Thyroid gland (tissue), 4 donors: Measurements from ENCODE around the gene APP. TPM values are rescaled to one million over a fixed set of nuclear protein-coding genes. Genes with fewer than 3 reads are reported as not detected.

Source experiments
- DNase-seq, 2 donors: peaks; one replicate each; pipeline ENCODE4 v3.0.0-alpha.2; 2019
- H3K27ac ChIP-seq, 3 donors: fragments of 200-600 bp; sonication (generic); 1 replicate in 2 of 3; 2 replicates in 1 of 3; pipeline ENCODE4 v1.5.1; 2016 to 2019; ENCODE audit warnings: mild to moderate bottlenecking in 1 of 3, moderate library complexity in 1 of 3
- H3K27me3 ChIP-seq: fragments of 200-600 bp; sonication (generic); one replicate; pipeline ENCODE4 v1.5.1; 2019
- H3K36me3 ChIP-seq, 2 donors: fragments of 200-600 bp; sonication (generic); one replicate each; pipeline ENCODE4 v1.5.1; 2016 to 2019
- H3K4me1 ChIP-seq, 2 donors: fragments of 200-600 bp; sonication (generic); one replicate each; pipeline ENCODE4 v1.5.1; 2017 to 2019
- H3K4me3 ChIP-seq, 3 donors: fragments of 200-600 bp; sonication (generic); replicated peaks in 1 of 3; 1 replicate in 2 of 3; 2 replicates in 1 of 3; pipeline ENCODE4 v1.5.1; 2016; ENCODE audit warnings: mild to moderate bottlenecking in 1 of 3
- H3K9me3 ChIP-seq: fragments of 200-600 bp; sonication (generic); one replicate; pipeline ENCODE4 v1.5.1; 2017
- POLR2A ChIP-seq, 2 donors: fragments of 450-650 bp; IDR thresholded peaks; one replicate each; pipeline ENCODE4 v1.6.1; 2017; ENCODE audit warnings: antibody characterized with exemption in 2 of 2, mild to moderate bottlenecking in 2 of 2, moderate library complexity in 1 of 2
- WGBS, 2 donors: methylation state at CpG; one replicate each; pipeline ENCODE4 v1.1.5; 2017; 5-methylcytosine and 5-hydroxymethylcytosine counted together
- intact Hi-C: fragments of 100-400 bp; cut with DNase I; formaldehyde crosslinking; loops from one replicate; pipeline ENCODE4 v1.15.1; 2023
- total RNA-seq, 4 donors: library from RNA; depleted of rRNA; stranded (reverse); fragments of >200 nt; gene quantifications; one replicate each; pipeline ENCODE4 v1.2.3, GENCODE V29; 2016
- TF ChIP-seq, protein P1 (sequence below), 6 experiments: fragments of 200-600 bp in 3 of 6; fragments of 450-650 bp in 3 of 6; sonication (generic) in 3 of 6; IDR thresholded peaks; one replicate each; pipeline ENCODE4 v1.5.1; 2016 to 2019; ENCODE audit warnings: antibody characterized with exemption in 6 of 6, mild to moderate bottlenecking in 2 of 6, inconsistent platforms in 1 of 6, moderate library complexity in 1 of 6

The APP gene
- total RNA-seq, 4 donors from 2014 or later: 513 to 716 (median 676) TPM

DNA sequence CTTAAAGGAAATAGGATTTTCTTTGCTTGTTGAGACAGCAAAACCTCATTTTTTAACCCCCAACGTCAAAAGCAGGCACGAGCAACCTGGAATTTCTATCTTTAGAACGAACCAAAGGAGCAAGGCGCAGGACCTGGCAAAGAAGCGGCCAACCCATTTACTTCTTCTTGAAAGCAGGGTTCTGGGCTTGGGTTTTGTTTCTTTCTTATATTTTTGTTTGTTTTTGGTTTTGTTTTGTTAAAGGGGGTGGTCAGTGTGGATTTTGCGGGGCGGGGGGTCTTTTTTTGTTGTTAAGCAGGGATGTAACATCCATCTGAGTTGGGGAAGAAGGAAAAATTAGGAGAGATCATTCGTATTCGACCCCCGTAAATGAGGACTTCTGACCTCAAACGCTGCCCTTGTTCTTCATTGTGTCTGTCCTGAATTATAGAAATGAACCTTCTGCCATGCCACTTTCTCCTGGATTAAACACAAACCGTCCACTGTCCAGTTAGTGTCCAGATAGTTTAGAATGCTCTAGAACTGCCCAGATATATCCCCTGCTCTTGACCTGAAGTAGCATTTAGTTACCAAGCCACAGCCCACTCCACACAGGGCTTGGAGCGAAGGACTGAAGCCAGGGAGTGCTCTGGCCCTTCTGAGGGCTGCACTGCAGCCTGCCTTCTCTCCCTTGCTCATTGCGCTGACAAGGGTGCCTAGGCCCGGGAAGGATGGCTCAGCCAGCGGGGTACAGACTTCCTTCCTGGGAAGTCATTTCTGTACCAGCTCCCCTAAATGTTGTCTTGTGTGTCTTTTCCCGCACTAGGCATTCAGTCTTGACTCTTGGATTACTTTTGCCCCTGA lies 909 bp upstream of the APP start:
- DNase-seq: peak; percentile 26 to 35
- intact Hi-C loops: loop anchor here (2.0 to 10.0 kb wide), 2 partner anchors 107 to 289 kb away; no protein-coding TSS in a partner anchor
- WGBS, 2 donors: 50 to 54% methylated on average over 17 of the region's 17 CpGs
- H3K27ac ChIP-seq: peak overlapping the region in 2 of 3 donors; percentile 92 to 95
- no peaks in the 10 kb centered on the region for H3K27me3 ChIP-seq
- peak overlapping the region; percentile 84 to 99 (median 85) for H3K4me3 ChIP-seq
- H3K9me3 ChIP-seq: no peaks in the 10 kb centered on the region
- H3K4me1 ChIP-seq: peaks cover 18 to 22% of the 10 kb centered on the region in 2 donors
- no peaks in the 10 kb centered on the region for H3K36me3 ChIP-seq
- TF ChIP-seq, protein P1, sequence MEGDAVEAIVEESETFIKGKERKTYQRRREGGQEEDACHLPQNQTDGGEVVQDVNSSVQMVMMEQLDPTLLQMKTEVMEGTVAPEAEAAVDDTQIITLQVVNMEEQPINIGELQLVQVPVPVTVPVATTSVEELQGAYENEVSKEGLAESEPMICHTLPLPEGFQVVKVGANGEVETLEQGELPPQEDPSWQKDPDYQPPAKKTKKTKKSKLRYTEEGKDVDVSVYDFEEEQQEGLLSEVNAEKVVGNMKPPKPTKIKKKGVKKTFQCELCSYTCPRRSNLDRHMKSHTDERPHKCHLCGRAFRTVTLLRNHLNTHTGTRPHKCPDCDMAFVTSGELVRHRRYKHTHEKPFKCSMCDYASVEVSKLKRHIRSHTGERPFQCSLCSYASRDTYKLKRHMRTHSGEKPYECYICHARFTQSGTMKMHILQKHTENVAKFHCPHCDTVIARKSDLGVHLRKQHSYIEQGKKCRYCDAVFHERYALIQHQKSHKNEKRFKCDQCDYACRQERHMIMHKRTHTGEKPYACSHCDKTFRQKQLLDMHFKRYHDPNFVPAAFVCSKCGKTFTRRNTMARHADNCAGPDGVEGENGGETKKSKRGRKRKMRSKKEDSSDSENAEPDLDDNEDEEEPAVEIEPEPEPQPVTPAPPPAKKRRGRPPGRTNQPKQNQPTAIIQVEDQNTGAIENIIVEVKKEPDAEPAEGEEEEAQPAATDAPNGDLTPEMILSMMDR (IDR thresholded peaks at IDR 0.05): no peak
- no peak for TF ChIP-seq POLR2A (IDR thresholded peaks at IDR 0.05)

DNA sequence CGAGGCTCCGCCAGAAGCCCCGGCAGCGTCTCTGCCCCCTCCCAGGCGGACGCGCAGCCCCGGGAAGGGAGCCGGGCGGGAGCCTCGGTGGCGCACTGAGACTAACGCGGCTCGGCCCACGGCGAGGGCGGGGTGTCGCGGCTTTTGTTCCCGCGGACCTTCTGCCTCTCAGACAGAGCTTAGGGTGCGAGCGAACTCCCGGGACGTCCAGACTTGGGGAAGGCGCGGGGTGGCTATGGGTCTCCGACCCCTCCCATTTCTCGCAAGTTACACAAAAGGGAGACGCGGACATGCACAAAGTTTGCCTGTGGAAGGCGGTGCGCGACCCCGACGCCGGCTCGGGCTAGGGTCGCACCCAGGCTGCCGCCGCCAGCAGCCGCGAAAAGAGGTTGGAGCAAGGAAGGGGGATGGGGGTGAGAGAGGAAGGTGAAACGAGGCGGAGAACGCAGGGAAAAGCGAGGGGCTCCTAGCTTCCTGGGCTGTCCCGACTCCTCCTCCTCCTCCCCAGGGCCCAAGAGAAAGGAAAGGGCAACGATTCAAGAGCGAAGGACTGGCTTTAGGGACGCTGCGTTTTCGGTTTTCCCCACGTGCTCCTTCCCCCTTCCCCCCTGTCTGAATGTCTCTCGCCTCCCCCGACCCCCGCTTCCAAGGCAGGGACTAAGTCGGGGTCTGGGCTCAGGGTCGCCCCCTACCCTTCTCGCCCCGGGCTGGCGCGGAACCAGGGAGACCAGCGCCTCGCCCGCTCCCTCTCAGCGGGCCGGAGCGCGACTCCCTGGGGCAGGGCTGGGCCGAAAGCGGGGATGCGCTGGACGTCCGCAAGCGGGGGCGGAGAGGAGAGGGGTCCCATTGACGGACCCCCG lies 729 bp downstream of the APP start:
- peak; percentile 63 to 65 for DNase-seq
- H3K27me3 ChIP-seq: no peaks in the 10 kb centered on the region
- intact Hi-C loops: loop anchor here (2.0 to 10.0 kb wide), 2 partner anchors 105 to 287 kb away; no protein-coding TSS in a partner anchor

DNA sequence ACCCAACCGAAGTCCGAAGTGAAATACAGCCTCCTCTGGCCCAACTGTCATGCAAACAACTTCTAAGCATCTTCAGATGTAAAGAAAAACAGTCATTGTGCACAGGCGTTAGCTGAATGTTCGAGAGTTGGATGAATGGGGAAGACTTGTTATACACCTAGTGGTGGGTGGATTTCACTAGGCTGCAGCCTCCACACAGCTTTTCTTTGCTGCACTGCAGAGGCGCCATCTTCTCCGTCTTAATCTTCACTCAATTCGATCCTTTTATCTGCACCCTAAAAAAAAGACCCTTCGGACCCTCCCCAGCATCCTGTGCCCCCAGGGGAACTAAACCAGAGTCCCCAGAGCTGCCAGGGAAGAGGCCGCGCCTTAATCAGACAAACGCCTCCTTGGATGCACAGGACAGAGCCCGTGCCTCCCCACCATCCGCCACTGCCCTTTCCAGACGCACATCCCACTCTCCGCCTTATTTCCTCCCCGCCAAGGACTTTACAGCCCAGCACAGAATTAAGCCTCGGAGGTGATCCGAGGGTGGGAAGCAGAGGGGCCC lies 1.4 kb downstream of the APP start:
- peak; percentile 52 to 53 for DNase-seq
- TF ChIP-seq POLR2A (IDR thresholded peaks at IDR 0.05): peak in 1 of 2 donors; percentile 16
- TF ChIP-seq, protein P1 (IDR thresholded peaks at IDR 0.05): peak in 4 of 6 experiments; percentile 26 to 44 (median 33)
- intact Hi-C loops: no loop called here
- peaks cover 37 to 38% of the 10 kb centered on the region in 2 donors for H3K4me1 ChIP-seq
- no peaks in the 10 kb centered on the region for H3K9me3 ChIP-seq
- H3K27ac ChIP-seq: peak overlapping the region; percentile 66 to 95 (median 92)
- 2% methylated on average over 18 of the region's 18 CpGs for WGBS, 2 donors
- no peaks in the 10 kb centered on the region for H3K27me3 ChIP-seq
- H3K4me3 ChIP-seq: peak overlapping the region; percentile 84 to 99 (median 85)
- no peaks in the 10 kb centered on the region for H3K36me3 ChIP-seq

More for the DNA sequence above, 729 bp downstream of the APP start:
- Histone ChIP-seq H3K4me3 (peak overlapping the region; percentile 84 to 99 (median 85)), H3K36me3 (no peaks in the 10 kb centered on the region), H3K9me3 (no peaks in the 10 kb centered on the region), H3K4me1 (peaks cover 33 to 37% of the 10 kb centered on the region in 2 donors), H3K27ac (peak overlapping the region; percentile 66 to 95 (median 92))
- WGBS, 2 donors: 0% methylated on average over 22 to 38 of the region's 80 CpGs
- peak in 1 of 2 donors; percentile 52 for TF ChIP-seq POLR2A (IDR thresholded peaks at IDR 0.05)
- TF ChIP-seq, protein P1 (IDR thresholded peaks at IDR 0.05): no peak

DNA sequence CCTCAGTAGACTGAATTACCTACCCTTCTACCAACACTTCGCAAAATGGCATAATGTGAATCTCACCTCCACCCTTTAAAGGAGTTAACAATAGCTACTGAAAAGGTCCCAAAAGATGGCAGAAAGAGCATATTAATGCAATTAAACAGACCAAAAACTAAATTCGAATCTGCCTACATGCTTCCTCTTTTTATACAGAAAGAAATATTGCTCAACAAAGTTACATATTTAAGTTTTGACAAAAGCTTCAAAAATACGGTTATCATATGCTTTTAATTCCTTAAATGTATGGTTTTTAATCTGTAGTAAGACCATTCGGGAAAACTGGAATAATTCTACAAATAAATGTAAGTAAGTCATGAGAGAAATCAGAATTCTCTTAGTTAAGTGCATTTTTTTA lies 2.2 kb downstream of the APP start:
- no peak overlapping the region for H3K4me3 ChIP-seq
- H3K27me3 ChIP-seq: no peaks in the 10 kb centered on the region
- H3K9me3 ChIP-seq: no peaks in the 10 kb centered on the region
- H3K27ac ChIP-seq: peak overlapping the region in 2 of 3 donors; percentile 92 to 95
- intact Hi-C loops: no loop called here
- TF ChIP-seq, protein P1 (IDR thresholded peaks at IDR 0.05): no peak
- TF ChIP-seq POLR2A (IDR thresholded peaks at IDR 0.05): no peak
- no peaks in the 10 kb centered on the region for H3K36me3 ChIP-seq
- no peak for DNase-seq
- peaks cover 37 to 38% of the 10 kb centered on the region in 2 donors for H3K4me1 ChIP-seq
- WGBS, 2 donors: 58 to 69% methylated on average over 4 of the region's 4 CpGs
